Measurements from ENCODE around the gene REV3L. TPM values are rescaled to one million over a fixed set of nuclear protein-coding genes. Genes with fewer than 3 reads are reported as not detected.

REV3L gene, protein sequence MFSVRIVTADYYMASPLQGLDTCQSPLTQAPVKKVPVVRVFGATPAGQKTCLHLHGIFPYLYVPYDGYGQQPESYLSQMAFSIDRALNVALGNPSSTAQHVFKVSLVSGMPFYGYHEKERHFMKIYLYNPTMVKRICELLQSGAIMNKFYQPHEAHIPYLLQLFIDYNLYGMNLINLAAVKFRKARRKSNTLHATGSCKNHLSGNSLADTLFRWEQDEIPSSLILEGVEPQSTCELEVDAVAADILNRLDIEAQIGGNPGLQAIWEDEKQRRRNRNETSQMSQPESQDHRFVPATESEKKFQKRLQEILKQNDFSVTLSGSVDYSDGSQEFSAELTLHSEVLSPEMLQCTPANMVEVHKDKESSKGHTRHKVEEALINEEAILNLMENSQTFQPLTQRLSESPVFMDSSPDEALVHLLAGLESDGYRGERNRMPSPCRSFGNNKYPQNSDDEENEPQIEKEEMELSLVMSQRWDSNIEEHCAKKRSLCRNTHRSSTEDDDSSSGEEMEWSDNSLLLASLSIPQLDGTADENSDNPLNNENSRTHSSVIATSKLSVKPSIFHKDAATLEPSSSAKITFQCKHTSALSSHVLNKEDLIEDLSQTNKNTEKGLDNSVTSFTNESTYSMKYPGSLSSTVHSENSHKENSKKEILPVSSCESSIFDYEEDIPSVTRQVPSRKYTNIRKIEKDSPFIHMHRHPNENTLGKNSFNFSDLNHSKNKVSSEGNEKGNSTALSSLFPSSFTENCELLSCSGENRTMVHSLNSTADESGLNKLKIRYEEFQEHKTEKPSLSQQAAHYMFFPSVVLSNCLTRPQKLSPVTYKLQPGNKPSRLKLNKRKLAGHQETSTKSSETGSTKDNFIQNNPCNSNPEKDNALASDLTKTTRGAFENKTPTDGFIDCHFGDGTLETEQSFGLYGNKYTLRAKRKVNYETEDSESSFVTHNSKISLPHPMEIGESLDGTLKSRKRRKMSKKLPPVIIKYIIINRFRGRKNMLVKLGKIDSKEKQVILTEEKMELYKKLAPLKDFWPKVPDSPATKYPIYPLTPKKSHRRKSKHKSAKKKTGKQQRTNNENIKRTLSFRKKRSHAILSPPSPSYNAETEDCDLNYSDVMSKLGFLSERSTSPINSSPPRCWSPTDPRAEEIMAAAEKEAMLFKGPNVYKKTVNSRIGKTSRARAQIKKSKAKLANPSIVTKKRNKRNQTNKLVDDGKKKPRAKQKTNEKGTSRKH (N-terminal part only)
- 19.9 TPM for total RNA-seq

- Histone ChIP-seq H3K27me3 (ENCODE audit: insufficient read depth, low read length) (no peaks in the 10 kb centered on the region), H3K9me3 (ENCODE audit: low read depth, low read length) (no peaks in the 10 kb centered on the region), H3K4me1 (ENCODE audit: insufficient read depth, low read length) (peaks cover 37% of the 10 kb centered on the region), H3K4me3 (ENCODE audit: low read length) (peak within 1 kb of the TSS; percentile 65)
Observed at GRCh38 chr6:111482959-111483735, at the start of gene REV3L. Gene REV3L, minus strand, starts transcription at chr6:111483218. Its CDS starts 330 bp downstream, at chr6:111482888.

- Histone ChIP-seq H3K4me3 (ENCODE audit: low read length) (no peak overlapping the region), H3K4me1 (ENCODE audit: insufficient read depth, low read length) (peaks cover 15% of the 10 kb centered on the region), H3K27me3 (ENCODE audit: insufficient read depth, low read length) (no peaks in the 10 kb centered on the region), H3K9me3 (ENCODE audit: low read depth, low read length) (no peaks in the 10 kb centered on the region)
Observed at GRCh38 chr6:111531185-111531584, 48.2 kb upstream of the REV3L start.

GRCh38 chr6:111530667-111531066 is 47.6 kb upstream of the REV3L start:
- H3K27me3 ChIP-seq (ENCODE audit: insufficient read depth, low read length): no peaks in the 10 kb centered on the region
- H3K4me1 ChIP-seq (ENCODE audit: insufficient read depth, low read length): peaks cover 15% of the 10 kb centered on the region
- H3K4me3 ChIP-seq (ENCODE audit: low read length): no peak overlapping the region
- H3K9me3 ChIP-seq (ENCODE audit: low read depth, low read length): no peaks in the 10 kb centered on the region

DNA sequence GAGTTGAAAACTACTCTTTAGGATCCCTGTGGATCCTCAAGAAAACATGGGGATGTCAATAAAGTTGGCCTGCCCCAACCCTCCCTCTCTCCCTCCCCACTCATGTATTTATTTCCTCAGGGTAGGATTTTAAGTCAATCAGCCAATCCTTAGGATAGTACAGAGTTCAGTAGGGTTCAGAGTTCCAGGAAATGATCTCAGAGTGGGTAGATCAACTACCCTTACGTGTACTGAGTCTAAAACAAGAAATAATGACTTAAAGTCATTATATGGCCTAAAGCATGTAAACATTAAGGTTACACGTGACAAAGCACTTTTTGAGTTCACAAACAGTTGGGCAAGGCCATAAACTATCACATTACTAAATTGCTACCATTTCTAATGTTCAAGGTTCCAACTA is 47.2 kb upstream of the REV3L start:
- Histone ChIP-seq H3K4me1 (ENCODE audit: insufficient read depth, low read length) (peaks cover 15% of the 10 kb centered on the region), H3K4me3 (ENCODE audit: low read length) (no peak overlapping the region), H3K27me3 (ENCODE audit: insufficient read depth, low read length) (no peaks in the 10 kb centered on the region), H3K9me3 (ENCODE audit: low read depth, low read length) (no peaks in the 10 kb centered on the region)

DNA sequence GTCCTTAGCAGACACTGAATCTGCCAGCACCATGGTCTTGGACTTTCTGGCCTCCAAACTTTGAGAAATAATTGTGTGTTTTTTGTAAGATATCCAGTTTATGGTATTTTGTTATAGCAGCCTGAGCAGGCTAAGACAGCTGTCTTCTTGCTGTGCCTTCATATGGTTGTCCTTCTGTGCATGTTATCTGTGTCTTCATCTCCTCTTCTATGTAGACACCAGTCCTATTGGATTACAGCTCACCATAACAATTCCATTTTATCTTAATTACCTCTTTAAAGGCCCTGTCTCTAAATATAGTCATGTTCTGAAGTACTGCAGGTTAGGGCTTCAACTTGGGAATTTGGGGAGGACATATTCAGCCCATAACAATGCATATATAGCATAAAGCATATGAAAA is 44.3 kb upstream of the REV3L start:
- H3K27me3 ChIP-seq (ENCODE audit: insufficient read depth, low read length): no peaks in the 10 kb centered on the region

DNA sequence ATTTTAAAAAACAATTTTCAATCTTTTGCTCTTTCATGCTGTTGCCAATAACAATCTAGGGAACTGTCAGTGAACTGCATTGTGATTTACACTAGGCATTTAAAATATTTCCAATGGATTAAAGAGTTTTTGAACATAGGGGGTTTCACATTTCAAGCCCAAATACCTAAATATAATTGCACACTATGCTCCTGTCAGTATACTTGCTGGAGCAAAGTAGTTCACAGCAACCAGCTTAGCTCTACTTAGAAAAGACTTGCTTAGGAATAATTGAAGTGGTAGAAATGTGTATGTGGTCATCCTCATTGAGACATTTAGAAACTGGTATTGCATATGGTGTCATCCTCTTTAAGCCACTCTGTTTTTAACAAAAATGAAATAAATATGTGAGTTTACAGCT is 41.7 kb upstream of the REV3L start:
- H3K4me1 ChIP-seq (ENCODE audit: insufficient read depth, low read length): peaks cover 13% of the 10 kb centered on the region
- no peaks in the 10 kb centered on the region for H3K9me3 ChIP-seq (ENCODE audit: low read depth, low read length)
- no peaks in the 10 kb centered on the region for H3K27me3 ChIP-seq (ENCODE audit: insufficient read depth, low read length)
- no peak overlapping the region for H3K4me3 ChIP-seq (ENCODE audit: low read length)

More for the DNA sequence above, 44.3 kb upstream of the REV3L start:
- Histone ChIP-seq H3K4me1 (ENCODE audit: insufficient read depth, low read length) (peaks cover 9% of the 10 kb centered on the region), H3K4me3 (ENCODE audit: low read length) (no peak overlapping the region), H3K9me3 (ENCODE audit: low read depth, low read length) (no peaks in the 10 kb centered on the region)

DNA sequence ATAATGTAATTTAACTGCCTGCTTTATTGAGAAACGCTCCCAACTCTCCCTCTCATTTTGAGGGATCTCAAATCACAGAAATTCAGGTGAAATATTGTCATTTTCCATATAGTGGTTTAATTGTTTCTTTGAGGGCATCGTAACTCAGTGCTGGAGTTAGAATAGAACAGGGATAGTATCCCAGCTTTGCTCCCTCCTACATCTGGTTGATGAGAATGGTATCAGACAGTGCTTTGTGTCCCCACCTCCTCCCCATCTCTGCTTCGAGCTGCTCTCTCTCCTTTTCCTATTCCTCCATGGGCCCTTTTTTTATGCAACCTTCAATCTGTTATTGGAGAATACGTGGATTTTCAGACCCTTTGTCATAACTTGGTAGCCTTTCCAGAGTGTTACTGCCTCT is 41.2 kb upstream of the REV3L start:
- Histone ChIP-seq H3K4me1 (ENCODE audit: insufficient read depth, low read length) (peaks cover 13% of the 10 kb centered on the region), H3K9me3 (ENCODE audit: low read depth, low read length) (no peaks in the 10 kb centered on the region)

GRCh38 chr6:111523484-111524167 is 40.6 kb upstream of the REV3L start:
- Histone ChIP-seq H3K4me3 (ENCODE audit: low read length) (no peak overlapping the region), H3K4me1 (ENCODE audit: insufficient read depth, low read length) (peaks cover 13% of the 10 kb centered on the region), H3K9me3 (ENCODE audit: low read depth, low read length) (no peaks in the 10 kb centered on the region), H3K27me3 (ENCODE audit: insufficient read depth, low read length) (no peaks in the 10 kb centered on the region)

More for the DNA sequence above, 41.2 kb upstream of the REV3L start:
- Histone ChIP-seq H3K4me3 (ENCODE audit: low read length) (no peak overlapping the region), H3K27me3 (ENCODE audit: insufficient read depth, low read length) (no peaks in the 10 kb centered on the region)

- no peaks in the 10 kb centered on the region for H3K9me3 ChIP-seq (ENCODE audit: low read depth, low read length)
- no peaks in the 10 kb centered on the region for H3K27me3 ChIP-seq (ENCODE audit: insufficient read depth, low read length)
- no peak overlapping the region for H3K4me3 ChIP-seq (ENCODE audit: low read length)
- H3K4me1 ChIP-seq (ENCODE audit: insufficient read depth, low read length): peaks cover 13% of the 10 kb centered on the region
Observed at GRCh38 chr6:111522393-111523020, 39.5 kb upstream of the REV3L start.

- Histone ChIP-seq H3K4me3 (ENCODE audit: low read length) (no peak overlapping the region), H3K27me3 (ENCODE audit: insufficient read depth, low read length) (no peaks in the 10 kb centered on the region), H3K4me1 (ENCODE audit: insufficient read depth, low read length) (peaks cover 13% of the 10 kb centered on the region), H3K9me3 (ENCODE audit: low read depth, low read length) (no peaks in the 10 kb centered on the region)
Observed at GRCh38 chr6:111521497-111522270, 38.7 kb upstream of the REV3L start.

- no peak overlapping the region for H3K4me3 ChIP-seq (ENCODE audit: low read length)
- H3K9me3 ChIP-seq (ENCODE audit: low read depth, low read length): no peaks in the 10 kb centered on the region
- no peaks in the 10 kb centered on the region for H3K27me3 ChIP-seq (ENCODE audit: insufficient read depth, low read length)
- peaks cover 13% of the 10 kb centered on the region for H3K4me1 ChIP-seq (ENCODE audit: insufficient read depth, low read length)
Observed at GRCh38 chr6:111520524-111520923, 37.5 kb upstream of the REV3L start.

GRCh38 chr6:111517965-111518364 is 34.9 kb upstream of the REV3L start:
- Histone ChIP-seq H3K27me3 (ENCODE audit: insufficient read depth, low read length) (no peaks in the 10 kb centered on the region), H3K9me3 (ENCODE audit: low read depth, low read length) (no peaks in the 10 kb centered on the region), H3K4me3 (ENCODE audit: low read length) (no peak overlapping the region), H3K4me1 (ENCODE audit: insufficient read depth, low read length) (peaks cover 8% of the 10 kb centered on the region)

GRCh38 chr6:111515259-111515658 is 32.2 kb upstream of the REV3L start:
- H3K27me3 ChIP-seq (ENCODE audit: insufficient read depth, low read length): no peaks in the 10 kb centered on the region
- H3K4me1 ChIP-seq (ENCODE audit: insufficient read depth, low read length): no peaks in the 10 kb centered on the region
- H3K4me3 ChIP-seq (ENCODE audit: low read length): no peak overlapping the region
- H3K9me3 ChIP-seq (ENCODE audit: low read depth, low read length): no peaks in the 10 kb centered on the region

Measured in mononuclear cell (primary cell).